NCI-H226 (cell line): ENCODE measurements around the gene CYP2C18.
A peak's percentile ranks its signal among the peaks of the same experiment; 100 is the strongest.
"Not testable (repeated sequence)": the region's sequence is repeated elsewhere in the genome, so short reads cannot be mapped to it uniquely, and the experiment has no call there.

ENCODE experiments used
- DNase-seq: peaks from one replicate; pipeline ENCODE4 v3.0.0-alpha.2; 2015

Gene CYP2C18

DNA sequence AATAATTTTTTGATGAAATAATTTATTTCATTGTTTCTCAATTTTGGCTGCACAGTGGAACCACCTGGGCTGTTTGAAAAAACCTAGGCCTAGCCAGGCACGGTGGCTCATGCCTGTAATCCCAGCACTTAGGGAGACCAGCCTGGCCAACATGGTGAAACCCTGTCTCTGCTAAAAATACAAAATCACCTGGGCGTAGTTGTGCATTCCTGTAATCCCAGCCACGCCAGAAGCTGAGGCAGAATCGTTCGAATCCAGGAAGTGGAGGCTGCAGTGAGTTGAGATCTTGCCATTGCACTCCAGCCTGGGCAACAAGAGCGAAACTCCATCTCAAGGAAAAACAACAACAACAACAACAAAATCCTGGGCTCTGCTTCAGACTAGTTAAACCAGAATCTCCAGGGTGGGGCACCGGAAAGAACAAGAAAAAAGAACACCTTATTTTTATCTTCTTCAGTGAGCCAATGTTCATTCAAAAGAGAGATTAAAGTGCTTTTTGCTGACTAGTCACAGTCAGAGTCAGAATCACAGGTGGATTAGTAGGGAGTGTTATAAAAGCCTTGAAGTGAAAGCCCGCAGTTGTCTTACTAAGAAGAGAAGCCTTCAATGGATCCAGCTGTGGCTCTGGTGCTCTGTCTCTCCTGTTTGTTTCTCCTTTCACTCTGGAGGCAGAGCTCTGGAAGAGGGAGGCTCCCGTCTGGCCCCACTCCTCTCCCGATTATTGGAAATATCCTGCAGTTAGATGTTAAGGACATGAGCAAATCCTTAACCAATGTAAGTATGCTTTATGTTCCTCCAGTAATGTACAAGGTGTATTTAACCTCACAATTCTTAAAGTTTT lies at the start of gene CYP2C18:
Gene CYP2C18, plus strand, starts transcription at position 516 of the 841 bp plus-strand sequence. Its CDS starts 91 bp downstream, at position 607.
- DNase-seq = no peak

DNA sequence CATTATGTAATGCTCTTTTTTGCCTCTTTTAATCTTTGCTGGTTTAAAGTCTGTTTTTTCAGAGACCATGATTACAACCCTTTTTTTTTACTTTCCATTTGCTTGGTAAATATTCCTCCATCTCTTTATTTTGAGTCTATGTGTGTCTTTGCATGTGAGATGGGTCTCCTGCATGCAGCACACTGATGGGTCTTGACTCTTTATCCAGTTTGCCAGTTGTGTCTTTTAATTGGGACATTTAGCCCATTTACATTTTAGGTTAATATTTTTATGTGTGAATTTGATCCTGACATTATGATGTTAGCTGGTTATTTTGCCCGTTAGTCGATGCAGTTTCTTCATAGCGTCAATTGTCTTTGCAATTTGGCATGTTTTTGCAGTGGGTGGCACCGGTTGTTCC lies 45.4 kb upstream of the CYP2C18 start:
- DNase-seq = not testable (repeated sequence)

DNA sequence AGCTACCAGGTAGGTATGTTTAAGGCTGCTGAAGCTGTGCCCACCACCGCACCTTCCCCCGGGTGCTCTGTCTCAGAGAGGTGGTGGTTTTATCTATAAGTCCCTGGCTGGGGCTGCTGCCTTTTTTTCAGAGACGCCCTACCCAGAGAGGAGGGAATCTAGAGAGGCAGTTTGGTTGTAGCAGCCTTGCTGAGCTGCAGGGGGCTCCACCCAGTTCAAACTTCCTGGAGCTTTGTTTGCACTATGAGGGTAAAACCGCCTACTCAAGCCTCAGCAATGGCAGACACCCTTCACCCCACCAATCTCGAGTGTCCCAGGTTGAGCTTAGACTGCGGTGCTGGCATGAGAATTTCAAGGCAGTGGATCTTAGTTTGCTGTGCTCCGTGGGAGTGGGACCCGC lies 43.6 kb upstream of the CYP2C18 start:
- no peak for DNase-seq

DNA sequence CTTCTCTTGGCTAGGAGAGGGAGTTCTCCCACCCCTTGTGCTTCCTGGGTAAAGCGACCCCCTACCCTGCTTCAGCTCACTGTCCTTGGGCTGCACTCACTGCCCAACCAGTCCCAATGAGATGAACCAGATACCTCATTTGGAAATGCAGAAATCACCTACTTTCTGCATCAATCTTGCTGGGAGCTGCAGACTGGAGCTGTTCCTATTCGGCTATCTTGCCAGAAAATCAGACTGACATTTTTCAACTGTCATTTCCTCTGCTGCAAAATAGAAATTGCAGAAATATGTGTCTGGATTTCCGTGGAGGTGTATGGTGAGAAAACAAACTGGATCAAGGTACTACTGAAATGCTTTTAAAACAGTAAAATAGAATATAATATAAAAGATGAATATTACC lies 43.0 kb upstream of the CYP2C18 start:
- no peak for DNase-seq

DNA sequence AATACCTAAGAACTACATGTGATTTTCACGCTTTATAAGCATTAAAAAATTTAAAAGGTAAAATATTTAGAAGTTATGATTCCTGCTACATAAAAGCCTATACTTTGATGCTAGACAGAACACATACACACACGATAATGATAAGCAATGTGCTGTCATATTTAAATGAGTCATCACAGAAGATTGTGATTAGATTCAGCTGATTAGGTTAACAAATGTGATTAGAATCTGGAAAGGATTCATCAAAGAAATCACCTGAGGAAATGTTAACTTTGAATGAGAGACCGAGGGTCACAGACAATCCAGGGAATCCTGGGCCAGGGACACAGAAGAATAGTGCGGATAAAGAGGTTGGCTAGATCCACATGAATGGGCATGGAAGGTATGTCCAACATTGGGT lies 42.0 kb upstream of the CYP2C18 start:
- no peak for DNase-seq

DNA sequence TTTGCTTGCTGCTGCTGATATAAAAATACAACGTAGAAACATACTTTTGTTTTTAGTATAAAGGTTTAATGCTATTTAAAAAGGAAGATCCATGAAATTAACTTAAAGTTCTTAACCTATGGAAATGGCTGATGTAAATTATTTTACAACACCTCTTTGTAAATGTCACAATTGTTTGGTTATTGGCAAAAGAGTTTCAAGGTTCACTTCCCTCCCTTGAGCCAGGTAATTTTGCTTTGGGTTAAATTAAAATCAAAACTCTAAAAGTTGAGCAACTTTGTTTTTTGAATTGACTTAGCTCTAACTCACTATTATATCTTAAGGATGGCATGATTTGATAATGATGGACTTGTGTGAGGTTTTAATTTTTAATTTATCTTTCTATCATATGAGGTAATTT lies 39.2 kb upstream of the CYP2C18 start:
- no peak for DNase-seq

DNA sequence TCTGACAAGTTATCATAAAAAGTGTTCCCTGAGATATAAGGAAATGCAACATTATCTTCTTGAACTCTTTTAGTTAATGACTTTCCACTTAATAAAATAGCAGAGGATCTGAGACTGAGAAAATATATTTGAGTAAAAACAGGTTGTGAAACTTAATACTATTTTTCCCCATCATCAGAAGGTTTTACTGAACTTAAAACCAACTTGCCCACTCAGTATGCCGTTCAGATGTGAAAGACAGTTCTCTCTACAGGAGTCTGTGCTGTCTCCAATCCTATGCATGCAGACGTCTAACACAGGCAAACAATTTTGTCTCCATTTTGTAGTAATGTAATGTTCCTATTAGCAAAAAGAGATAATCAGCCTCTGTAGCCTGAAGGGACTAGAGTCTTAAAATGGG lies 38.2 kb upstream of the CYP2C18 start:
- DNase-seq = no peak

DNA sequence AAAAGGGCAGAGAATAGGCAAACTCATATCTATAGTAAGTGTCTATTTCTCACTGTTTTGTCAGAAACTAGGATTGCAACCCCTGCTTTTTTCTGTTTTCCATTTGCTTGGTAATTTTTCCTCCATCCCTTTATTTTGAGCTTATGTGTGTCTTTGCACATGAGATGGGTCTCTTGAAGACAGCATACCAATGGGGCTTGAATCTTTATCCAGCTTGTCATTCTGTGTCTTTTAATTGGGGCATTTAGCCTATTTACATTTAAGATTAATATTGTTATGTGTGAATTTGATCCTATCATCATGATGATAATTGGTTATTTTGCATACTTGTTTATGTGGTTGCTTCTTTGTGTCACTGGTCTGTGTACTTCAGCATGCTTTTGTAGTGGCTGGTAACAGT lies 28.3 kb upstream of the CYP2C18 start:
- DNase-seq = not testable (repeated sequence)

DNA sequence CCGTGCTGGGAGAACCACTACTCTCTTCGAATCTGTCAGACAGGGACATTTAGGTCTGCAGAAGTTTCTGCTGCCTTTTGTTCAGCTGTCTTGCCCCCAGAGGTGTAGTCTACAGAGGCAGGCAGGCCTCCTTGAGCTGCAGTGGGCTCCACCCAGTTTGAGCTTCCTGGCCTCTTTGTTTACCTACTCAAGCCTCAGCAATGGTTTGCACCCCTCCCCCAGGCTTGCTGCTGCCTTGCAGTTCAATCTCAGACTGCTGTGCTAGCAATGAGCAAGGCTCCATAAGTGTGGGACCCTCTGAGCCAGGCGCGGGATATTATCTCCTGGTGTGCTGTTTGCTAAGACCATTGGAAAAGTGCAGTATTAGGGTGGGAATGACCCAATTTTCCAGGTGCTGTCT lies 20.5 kb upstream of the CYP2C18 start:
- not testable (repeated sequence) for DNase-seq

DNA sequence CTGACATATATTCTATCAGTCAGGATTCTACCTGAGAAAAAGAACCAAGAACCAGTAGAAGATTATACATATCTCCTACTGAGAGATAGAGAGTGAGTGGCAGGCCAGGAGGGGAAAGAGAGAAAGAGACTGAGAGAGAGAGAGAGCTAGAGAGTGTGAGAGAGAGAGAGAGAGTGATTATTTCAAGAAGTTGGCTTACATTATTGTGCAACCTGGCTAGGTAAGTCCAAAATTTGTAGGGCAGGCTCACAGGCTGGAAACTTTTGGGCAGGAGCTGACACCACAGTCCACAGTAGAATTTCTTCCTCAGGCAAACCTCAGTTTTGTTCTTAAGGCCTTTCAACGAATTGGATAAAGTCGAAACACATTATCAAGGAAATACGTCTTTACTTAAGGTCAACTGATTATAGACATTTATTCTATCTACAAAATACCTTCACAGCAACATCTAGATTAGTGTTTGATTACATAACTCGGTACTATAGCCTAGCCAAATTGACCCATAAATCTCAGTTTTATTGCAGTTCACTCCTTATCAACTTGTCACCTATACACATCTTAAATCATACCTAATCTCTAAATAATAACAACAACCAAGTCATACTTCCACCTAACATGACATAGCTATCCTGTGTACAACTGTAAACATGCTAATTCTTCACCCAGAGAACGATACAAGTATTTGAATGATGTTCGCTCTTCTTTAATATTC lies 17.0 kb upstream of the CYP2C18 start:
- DNase-seq = no peak

DNA sequence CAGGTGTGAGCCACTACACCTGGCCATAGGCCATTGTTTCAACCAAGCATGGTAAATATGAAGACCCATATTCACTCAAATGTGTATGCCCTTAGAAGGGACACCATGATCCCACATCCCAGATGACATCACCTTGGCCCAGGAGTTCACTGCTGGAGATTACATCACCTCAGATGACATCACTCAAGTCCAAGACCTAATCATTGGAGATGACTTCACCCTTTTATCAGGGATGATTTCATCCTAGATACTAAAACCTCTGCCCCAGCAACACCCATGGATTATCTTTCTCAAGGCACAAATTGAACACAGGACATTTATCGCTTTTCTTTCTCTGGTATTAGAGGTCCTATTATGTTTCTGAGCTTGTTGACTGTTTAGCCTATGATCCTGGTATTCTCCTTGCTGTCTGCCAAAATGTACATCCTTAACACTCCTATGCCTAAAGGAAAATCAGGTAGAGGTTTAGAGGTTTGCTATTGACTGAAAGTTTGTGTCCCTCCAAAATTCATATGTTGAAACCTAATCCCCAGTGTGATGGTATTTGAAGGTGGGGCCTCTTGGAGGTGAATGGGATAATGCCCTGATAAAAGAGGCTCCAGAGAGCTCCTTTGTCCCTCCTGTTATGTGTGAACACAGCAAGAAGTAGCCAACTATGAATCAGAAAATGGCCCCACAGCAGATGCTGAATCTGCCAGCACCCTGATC lies 9.8 kb upstream of the CYP2C18 start:
- peak; percentile 33 for DNase-seq

DNA sequence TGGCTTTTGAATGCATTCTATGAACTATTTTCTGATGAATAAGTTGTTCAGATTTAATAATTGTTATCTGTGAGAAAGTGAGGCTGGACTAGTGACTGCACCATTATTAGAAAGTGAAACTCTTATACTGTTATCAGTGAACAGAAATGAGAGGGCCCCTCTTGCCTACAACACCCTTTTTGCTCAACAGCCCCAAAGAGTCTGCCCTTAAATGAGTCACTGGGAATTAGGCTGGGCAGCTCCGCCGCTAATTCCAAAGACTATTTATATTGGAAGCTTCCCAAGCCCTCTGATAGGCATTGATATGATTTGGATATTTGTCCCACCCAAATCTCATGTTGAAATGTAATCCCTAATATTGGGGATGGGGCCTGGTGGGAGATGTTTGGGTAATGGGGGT lies 7.0 kb upstream of the CYP2C18 start:
- DNase-seq = no peak

DNA sequence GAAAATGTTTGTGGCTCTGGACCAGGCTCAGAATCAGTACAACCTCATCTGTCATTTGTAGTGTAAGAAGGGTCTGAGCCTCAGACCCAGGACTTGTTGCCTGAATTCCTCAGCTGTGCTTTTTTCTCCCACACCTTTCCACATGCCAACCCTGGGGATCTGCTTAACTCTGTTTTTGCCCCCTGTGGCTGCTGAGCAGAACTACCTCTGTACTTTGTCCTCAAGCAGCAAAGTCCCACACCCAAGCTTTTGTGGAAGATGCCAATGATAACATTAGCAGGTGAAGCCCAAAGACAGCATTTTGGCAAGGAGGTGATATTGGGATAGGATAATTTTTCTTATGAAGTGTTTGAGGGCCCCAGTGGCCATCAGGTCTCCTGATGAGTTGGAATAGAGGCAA lies 5.8 kb upstream of the CYP2C18 start:
- DNase-seq = no peak

DNA sequence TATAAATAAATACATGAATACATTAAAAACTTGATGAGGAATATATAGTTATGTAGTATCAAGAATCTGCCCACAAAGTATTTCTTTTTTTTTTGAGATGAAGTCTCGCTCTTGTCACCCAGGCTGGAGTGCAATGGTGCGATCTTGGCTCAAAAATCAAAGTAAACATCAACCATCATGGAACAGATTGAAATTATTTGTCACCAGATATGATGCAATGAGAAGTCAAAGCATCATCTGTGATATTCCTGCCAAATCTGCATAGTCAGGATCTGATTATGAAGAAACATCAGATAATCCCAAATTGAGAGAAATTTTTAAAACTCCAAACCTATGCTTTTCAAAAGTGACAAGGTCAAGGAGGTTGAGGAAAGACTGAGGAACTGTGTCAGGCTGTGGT lies 5.1 kb upstream of the CYP2C18 start:
- DNase-seq = no peak

DNA sequence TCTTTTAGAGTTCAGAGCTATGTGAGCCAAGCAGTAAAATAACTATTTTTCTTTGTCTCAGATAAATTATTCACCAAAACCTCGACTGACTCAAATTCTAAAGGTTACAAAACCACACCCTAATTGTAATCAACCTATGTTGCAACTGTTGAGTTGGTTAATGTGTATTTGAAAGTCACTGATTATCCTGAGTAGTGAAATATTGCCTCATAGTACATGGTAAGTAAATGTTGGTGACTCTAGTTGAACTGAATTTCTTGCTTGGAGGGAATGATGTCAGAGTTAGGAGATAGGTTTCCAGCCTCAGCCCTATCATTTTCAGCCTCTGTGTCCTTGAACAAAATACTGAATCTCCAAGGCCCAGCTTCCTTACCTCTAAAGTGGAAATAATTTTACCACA lies 3.0 kb upstream of the CYP2C18 start:
- DNase-seq = no peak

DNA sequence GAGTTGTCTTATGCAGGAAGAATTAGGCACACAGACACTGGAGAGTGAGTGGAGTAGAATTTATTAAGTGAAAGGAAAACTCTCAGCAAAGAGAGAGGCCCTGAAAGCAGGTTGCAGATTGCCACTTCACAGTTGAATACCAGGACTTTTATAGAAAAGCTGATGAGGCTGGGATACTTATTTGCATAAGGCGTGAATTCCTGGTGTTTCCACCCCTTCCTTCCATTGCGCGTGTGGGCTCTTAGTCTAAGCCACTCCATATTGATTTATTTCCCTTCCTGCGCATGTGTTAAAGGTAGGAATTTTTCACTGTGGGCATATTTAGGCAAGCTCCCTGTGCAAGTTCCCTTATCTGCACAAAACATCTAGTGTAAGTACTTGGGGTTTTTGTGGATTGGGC lies 893 bp upstream of the CYP2C18 start:
- DNase-seq = not testable (repeated sequence)

DNA sequence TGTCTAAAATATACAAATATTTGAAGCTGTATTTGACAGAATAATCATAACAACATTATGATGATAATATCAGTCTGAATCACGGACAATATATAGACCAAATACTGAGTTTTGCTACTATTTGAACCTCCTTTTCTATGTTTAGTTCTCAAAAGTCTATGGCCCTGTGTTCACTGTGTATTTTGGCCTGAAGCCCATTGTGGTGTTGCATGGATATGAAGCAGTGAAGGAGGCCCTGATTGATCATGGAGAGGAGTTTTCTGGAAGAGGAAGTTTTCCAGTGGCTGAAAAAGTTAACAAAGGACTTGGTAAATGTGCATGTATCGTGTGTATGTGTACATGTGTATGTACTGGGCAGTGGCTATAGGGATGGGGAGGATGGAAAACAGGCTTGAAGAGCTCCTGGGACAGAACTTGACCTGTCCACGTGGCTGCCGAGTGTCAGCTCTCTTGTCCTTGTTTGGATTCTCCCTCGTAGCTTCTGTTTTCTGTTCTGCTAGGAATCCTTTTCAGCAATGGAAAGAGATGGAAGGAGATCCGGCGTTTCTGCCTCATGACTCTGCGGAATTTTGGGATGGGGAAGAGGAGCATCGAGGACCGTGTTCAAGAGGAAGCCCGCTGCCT lies 4.2 kb downstream of the CYP2C18 start:
- no peak for DNase-seq

DNA sequence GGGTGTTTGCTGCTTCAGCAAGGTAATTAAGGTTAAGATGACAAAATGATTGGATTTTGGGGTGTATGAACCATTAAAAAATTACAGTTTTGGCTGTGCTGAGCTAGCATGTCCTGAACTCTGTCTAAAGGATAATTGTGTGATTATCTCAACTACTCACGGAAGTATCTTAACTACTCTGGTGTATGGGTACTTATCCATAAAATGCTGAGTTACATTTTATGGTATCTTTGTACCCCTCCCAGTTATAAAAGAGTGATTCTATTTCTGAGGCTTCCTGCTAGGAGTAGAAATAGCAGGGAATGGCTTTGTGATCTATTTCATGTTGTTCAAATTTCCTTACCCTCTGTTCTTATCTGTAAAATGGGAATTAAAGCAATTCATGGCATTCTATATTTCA lies 22.6 kb downstream of the CYP2C18 start:
- no peak for DNase-seq

DNA sequence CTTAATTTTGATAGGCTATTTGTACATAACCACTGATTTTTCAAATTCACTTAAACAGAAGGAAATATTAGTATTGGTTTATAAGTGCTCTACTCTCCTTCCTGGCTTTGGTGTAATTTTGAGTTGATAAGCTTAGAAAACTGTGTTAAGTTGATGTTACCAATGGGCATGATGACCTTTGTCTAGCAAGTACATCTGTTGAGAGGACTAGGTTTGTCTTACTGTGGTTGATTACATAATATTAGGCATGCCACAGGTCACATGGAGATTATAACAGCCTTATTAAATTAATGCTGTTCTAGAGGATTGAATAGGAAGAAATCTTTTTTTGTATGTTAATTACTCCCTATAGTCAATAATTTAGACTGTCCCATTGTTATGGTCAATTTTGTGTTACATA lies 27.0 kb downstream of the CYP2C18 start:
- no peak for DNase-seq

DNA sequence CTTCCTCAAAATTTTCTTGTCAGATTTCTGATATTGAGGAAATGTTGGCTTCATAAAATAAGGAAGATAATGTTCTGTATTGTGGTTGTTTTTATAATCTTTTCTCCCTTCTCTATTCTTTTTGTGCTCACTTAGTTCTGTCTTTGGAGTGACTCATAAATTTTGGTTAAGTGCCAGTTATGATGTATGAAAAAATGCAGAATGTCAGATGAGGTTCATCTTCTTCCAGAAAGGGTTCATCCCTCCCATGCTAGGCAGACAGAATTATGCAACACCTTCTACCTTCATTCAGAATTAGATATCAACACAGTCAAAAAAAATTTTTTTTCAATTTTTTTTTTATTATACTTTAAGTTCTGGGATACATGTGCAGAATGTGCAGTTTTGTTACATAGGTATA lies 42.3 kb downstream of the CYP2C18 start:
- DNase-seq = peak; percentile 41

DNA sequence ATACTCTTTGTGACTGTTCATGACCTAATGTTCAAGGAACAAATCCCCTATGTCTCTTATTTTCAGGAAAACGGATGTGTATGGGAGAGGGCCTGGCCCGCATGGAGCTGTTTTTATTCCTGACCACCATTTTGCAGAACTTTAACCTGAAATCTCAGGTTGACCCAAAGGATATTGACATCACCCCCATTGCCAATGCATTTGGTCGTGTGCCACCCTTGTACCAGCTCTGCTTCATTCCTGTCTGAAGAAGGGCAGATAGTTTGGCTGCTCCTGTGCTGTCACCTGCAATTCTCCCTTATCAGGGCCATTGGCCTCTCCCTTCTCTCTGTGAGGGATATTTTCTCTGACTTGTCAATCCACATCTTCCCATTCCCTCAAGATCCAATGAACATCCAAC lies 51.7 kb downstream of the CYP2C18 start:
- no peak for DNase-seq

DNA sequence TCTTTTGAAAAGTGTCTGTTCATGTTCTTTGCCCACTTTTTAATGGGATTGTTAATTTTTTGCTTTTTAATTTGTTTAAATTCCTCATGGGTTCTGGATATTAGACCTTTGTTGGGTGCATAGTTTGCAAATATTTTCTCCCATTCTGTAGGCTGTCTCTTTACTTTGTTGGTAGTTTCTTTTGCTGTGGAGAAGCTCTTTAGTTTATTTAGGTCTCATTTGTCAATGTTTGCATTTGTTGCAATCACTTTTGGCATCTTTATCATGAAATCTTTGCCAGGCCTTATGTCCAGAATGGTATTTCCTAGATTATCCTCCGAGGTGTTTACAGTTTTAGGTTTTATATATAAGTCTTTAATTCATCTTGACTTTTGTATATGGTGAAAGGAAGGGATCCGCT lies 55.1 kb downstream of the CYP2C18 start:
- DNase-seq = no peak

DNA sequence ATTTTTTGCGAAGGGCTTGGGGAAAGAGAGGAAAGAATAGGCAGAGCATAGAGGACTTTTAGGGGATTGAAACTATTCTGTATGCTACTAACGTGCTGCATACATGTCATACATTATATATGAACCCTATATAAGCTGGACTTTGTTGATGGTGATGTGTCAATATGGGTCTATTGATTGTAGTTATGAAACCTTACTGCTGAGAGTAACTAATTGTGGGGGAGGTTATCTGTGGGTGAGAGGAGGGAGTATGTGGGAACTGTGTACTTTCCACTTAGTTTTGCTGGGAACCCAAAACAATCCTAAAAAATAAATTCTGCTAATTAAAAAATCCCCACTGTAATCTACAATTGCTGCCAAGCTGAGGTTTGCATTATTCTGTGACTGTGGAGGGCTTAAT lies 63.6 kb downstream of the CYP2C18 start:
- no peak for DNase-seq
